Fibroblast of villous mesenchyme (primary cell): ENCODE results near the gene MMEL1. TPM values are rescaled to one million over a fixed set of nuclear protein-coding genes. Genes with fewer than 3 reads are reported as not detected.

Experiments
- DNase-seq: peaks from one replicate; pipeline ENCODE4 v3.0.0-alpha.2; 2010; ENCODE audit warnings: low read depth
- H3K4me3 ChIP-seq: 2 replicates; pipeline ENCODE4 v1.5.1; 2011; ENCODE audit warnings: low read depth, mild to moderate bottlenecking, low read length
- CTCF ChIP-seq: IDR thresholded peaks from 2 replicates; pipeline ENCODE4 v1.5.1; 2012; ENCODE audit warnings: low read depth, mild to moderate bottlenecking, low read length; ENCODE audit not compliant: insufficient read depth
- total RNA-seq: library from RNA; depleted of rRNA; stranded (reverse); fragments of >200 nt; gene quantifications from 2 replicates; pipeline ENCODE4 v1.2.3, GENCODE V29; 2012

MMEL1 gene
- total RNA-seq, 1 donor: under 0.01 TPM

DNA sequence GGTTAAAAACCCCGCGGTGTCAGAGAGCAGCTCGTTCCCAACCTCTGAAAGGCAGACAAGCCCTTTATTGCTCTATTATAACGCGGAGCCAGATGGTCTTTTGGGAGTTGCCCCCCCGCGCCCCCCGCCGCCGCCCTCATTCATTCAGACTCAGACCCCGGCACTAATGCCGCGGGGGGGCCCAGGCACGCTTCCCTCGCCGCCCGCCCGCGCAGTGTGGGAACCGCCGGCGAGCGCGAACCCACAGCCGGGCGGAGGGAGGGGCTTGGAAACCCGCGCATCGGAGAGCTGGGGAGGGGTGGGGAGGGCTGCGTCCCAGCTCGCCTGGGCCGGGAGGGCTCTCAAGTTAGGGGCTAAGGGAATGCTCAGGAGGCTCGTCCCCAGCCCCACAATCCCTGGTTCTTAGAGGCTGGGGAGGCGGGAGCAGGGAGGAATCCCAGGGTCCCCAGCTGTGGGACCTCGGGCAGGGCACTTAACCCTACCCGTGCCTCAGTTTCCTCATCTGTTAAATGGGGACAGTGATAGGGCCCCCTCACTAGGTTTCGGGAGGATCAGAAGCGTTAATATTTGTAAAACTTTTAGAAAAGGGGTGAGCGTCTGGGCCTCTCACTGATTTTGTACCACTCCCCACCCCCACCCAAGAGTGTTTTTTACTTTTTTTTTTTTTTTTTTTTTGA is 91.9 kb downstream of the MMEL1 start:
- no peak for TF ChIP-seq CTCF
- DNase-seq: no peak
- no peak overlapping the region for H3K4me3 ChIP-seq

Other genes starting within 250 kb of the MMEL1 start
- 6.1 and 9.5 TPM in 2 replicates for gene MORN1, start 241.5 kb downstream of the MMEL1 start, total RNA-seq
- gene RER1, start 241.2 kb downstream of the MMEL1 start, total RNA-seq: 77.6 and 94.1 TPM in 2 replicates
- 28.9 and 34.1 TPM in 2 replicates for gene PEX10, start 220.5 kb downstream of the MMEL1 start, total RNA-seq
- under 0.01 TPM in 2 replicates for gene PLCH2, start 156.7 kb downstream of the MMEL1 start, total RNA-seq
- 23.8 and 27.6 TPM in 2 replicates for gene PANK4, start 106.4 kb downstream of the MMEL1 start, total RNA-seq
- gene HES5, start 102.8 kb downstream of the MMEL1 start, total RNA-seq: under 0.01 TPM in 1 of 2 replicates, not detected in the other
- 17.7 and 24.5 TPM in 2 replicates for gene TNFRSF14, start 76.6 kb downstream of the MMEL1 start, total RNA-seq
- 13.2 and 15.1 TPM in 2 replicates for gene PRXL2B, start 46.2 kb downstream of the MMEL1 start, total RNA-seq
- 0.32 and 0.43 TPM in 2 replicates for gene TTC34, start 168.7 kb upstream of the MMEL1 start, total RNA-seq